Small intestine (tissue), 16 donors: ENCODE results near the gene SNX17. TPM values are rescaled to one million over a fixed set of nuclear protein-coding genes. Genes with fewer than 3 reads are reported as not detected.
A peak's percentile ranks its signal among the peaks of the same experiment; 100 is the strongest.

Source experiments
- DNase-seq, 2 donors: peaks; one replicate each; pipeline versions ENCODE4 v3.0.0 to v3.0.0-alpha.2; 2013
- FAIRE-seq: peaks from 2 replicates; lab custom pipeline; 2012; peaks lifted over from hg19 to GRCh38; lab: Jason Lieb, UNC
- H3K27ac ChIP-seq, 3 donors: one replicate each; pipeline ENCODE4 v1.5.1; 2013; ENCODE audit warnings: low read length in 2 of 3, mild to moderate bottlenecking in 2 of 3, control low read depth in 1 of 3, inconsistent platforms in 1 of 3, low read depth in 1 of 3, moderate library complexity in 1 of 3
- H3K27me3 ChIP-seq, 3 donors: one replicate each; pipeline ENCODE4 v1.6.1; 2013; ENCODE audit warnings: low read length in 3 of 3, inconsistent platforms in 1 of 3; ENCODE audit not compliant: control insufficient read depth in 3 of 3, insufficient read depth in 3 of 3
- H3K36me3 ChIP-seq, 3 donors: one replicate each; pipeline ENCODE4 v1.6.1; 2013; ENCODE audit warnings: low read length in 3 of 3, inconsistent platforms in 1 of 3, low read depth in 1 of 3, mild to moderate bottlenecking in 1 of 3, moderate library complexity in 1 of 3; ENCODE audit not compliant: control insufficient read depth in 3 of 3, insufficient read depth in 2 of 3
- H3K4me1 ChIP-seq, 3 donors: one replicate each; pipeline ENCODE4 v1.6.1; 2013; ENCODE audit warnings: low read length in 2 of 3, inconsistent platforms in 1 of 3, low read depth in 1 of 3, mild to moderate bottlenecking in 1 of 3, moderate library complexity in 1 of 3; ENCODE audit not compliant: control insufficient read depth in 3 of 3, insufficient read depth in 2 of 3
- H3K4me3 ChIP-seq, 3 donors: one replicate each; pipeline ENCODE4 v1.5.1; 2013; ENCODE audit warnings: low read length in 3 of 3, control low read depth in 1 of 3, inconsistent platforms in 1 of 3, low read depth in 1 of 3, mild to moderate bottlenecking in 1 of 3, moderate library complexity in 1 of 3
- H3K9me3 ChIP-seq, 2 donors: one replicate each; pipeline ENCODE4 v1.6.1; 2013; ENCODE audit warnings: low read depth in 1 of 2, low read length in 1 of 2; ENCODE audit not compliant: control insufficient read depth in 2 of 2, insufficient read depth in 1 of 2
- WGBS, 3 donors: extraction: QIAGEN DNeasy Blood & Tissue Kit; methylation state at CpG; one replicate each; pipeline ENCODE4 v1.1.7; 2013; 5-methylcytosine and 5-hydroxymethylcytosine counted together
- long read RNA-seq, 10 donors: transcript quantifications; one replicate each; lab custom pipeline, GENCODE V29; 2026
- polyA plus RNA-seq, 4 donors: library from polyadenylated mRNA; stranded (reverse) in 3 of 4; unstranded in 1 of 4; fragments of 200-250 nt in 3 of 4; fragments of 120-200 nt in 1 of 4; gene quantifications; one replicate each; pipeline versions ENCODE4 v1.2.1 to v1.2.3, GENCODE V29; 2013
- donor health status: healthy with polysubstance abuse.
- donor health status: control.
- donor health status: control.
- donor health status: Bipolar disorder and iron deficiency.
- donor health status: healthy.

Gene SNX17, protein sequence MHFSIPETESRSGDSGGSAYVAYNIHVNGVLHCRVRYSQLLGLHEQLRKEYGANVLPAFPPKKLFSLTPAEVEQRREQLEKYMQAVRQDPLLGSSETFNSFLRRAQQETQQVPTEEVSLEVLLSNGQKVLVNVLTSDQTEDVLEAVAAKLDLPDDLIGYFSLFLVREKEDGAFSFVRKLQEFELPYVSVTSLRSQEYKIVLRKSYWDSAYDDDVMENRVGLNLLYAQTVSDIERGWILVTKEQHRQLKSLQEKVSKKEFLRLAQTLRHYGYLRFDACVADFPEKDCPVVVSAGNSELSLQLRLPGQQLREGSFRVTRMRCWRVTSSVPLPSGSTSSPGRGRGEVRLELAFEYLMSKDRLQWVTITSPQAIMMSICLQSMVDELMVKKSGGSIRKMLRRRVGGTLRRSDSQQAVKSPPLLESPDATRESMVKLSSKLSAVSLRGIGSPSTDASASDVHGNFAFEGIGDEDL
- 10 to 100 TPM; 64.6 to 76.6 (median 70.9) TPM for polyA plus RNA-seq
- long read RNA-seq, donor 1 = 0 reads
- long read RNA-seq, donor 2, transcript SNX17-201 (15 exons, 2,044 nt) = major isoform, 9 of 9 reads
- long read RNA-seq, donor 2, partial matches to known transcripts = 0 of 9 reads
- long read RNA-seq, donor 2, other reads (novel, unspliced or antisense) = 0 of 9 reads
- long read RNA-seq, donor 3, transcript SNX17-201 (15 exons, 2,044 nt) = major isoform, 9 of 22 reads
- long read RNA-seq, donor 3, partial matches to known transcripts = 11 of 22 reads
- long read RNA-seq, donor 3, other reads (novel, unspliced or antisense) = 0 of 22 reads
- long read RNA-seq, donor 4 = 0 reads
- long read RNA-seq, donor 5 = 0 reads
- long read RNA-seq, donor 6, transcript SNX17-201 (15 exons, 2,044 nt) = major isoform, 15 of 15 reads
- long read RNA-seq, donor 6, partial matches to known transcripts = 0 of 15 reads
- long read RNA-seq, donor 6, other reads (novel, unspliced or antisense) = 0 of 15 reads
- long read RNA-seq, donor 7 = 0 reads
- long read RNA-seq, donor 8, partial matches to known transcripts = 0 of 1 reads
- long read RNA-seq, donor 8, other reads (novel, unspliced or antisense) = 0 of 1 reads
- long read RNA-seq, donor 9, transcript SNX17-201 (15 exons, 2,044 nt) = major isoform, 5 of 5 reads
- long read RNA-seq, donor 9, partial matches to known transcripts = 0 of 5 reads
- long read RNA-seq, donor 9, other reads (novel, unspliced or antisense) = 0 of 5 reads
- long read RNA-seq, donor 10, transcript SNX17-201 (15 exons, 2,044 nt) = major isoform, 30 of 31 reads
- long read RNA-seq, donor 10, partial matches to known transcripts = 0 of 31 reads
- long read RNA-seq, donor 10, other reads (novel, unspliced or antisense) = 0 of 31 reads

- Histone ChIP-seq H3K4me1 (peaks cover 6 to 14% (median 8%) of the 10 kb centered on the region in 3 donors), H3K27me3 (no peaks in the 10 kb centered on the region), H3K9me3 (no peaks in the 10 kb centered on the region), H3K27ac (peak within 1 kb of the TSS; percentile 91 to 95 (median 93)), H3K4me3 (peak within 1 kb of the TSS; percentile 74 to 95 (median 93)), H3K36me3 (peaks cover 9 to 52% (median 21%) of the 10 kb centered on the region in 3 donors)
- 0% methylated on average over 67 to 85 of the region's 85 CpGs for WGBS, 3 donors
- peak; percentile 99 to 100 for DNase-seq
- no peak for FAIRE-seq
These were observed at the start of gene SNX17, which contains the start of gene EIF2B4 for GRCh38 chr2:27370026-27370815. Gene SNX17, plus strand, starts transcription at chr2:27370616. Its CDS starts 128 bp downstream, at chr2:27370744. Gene EIF2B4, minus strand, starts transcription at chr2:27370338. Its CDS starts 24 bp downstream, at chr2:27370314.

DNA sequence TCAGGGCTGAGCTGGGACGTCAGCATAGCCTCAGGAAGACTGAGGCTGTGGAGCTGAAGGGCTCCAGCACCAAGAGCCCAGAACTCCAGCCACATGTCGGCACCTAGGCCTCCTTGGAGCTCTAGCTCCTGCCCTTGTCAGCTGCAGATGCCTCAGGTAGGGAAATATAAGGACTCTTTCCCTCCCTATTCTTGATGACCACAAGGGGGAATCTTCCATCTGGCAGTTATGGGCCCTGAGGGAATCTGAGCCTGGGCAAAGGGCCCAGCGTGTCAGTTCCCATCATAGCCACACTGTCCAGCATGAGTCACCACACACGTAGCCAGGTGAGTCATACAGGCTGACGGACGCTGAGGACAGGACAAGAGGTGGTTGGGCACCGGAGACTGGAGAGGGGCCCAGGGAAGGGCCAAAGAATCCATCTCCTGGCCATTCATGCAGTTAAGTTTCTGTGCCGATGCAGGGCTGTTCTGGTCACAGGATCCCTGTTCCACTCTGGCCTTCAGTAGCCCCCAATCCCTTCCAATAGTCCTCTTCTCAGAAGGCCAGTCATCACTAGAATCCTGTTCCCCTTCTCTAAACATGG lies 49.4 kb upstream of the SNX17 start:
- Histone ChIP-seq H3K4me3 (peak overlapping the region in 1 of 3 donors; percentile 90), H3K4me1 (peaks cover 3 to 22% (median 12%) of the 10 kb centered on the region in 3 donors), H3K27ac (peak overlapping the region in 1 of 3 donors; percentile 91), H3K36me3 (peaks cover 0 to 21% (median 2%) of the 10 kb centered on the region in 3 donors), H3K9me3 (no peaks in the 10 kb centered on the region), H3K27me3 (no peaks in the 10 kb centered on the region)
- 45 to 59% (median 58%) methylated on average over 8 of the region's 8 CpGs for WGBS, 3 donors
- FAIRE-seq = no peak
- peak; percentile 86 to 87 for DNase-seq

- Histone ChIP-seq H3K4me1 (peaks cover 3 to 22% (median 12%) of the 10 kb centered on the region in 3 donors), H3K27ac (peak overlapping the region in 2 of 3 donors; percentile 91 to 94), H3K4me3 (peak overlapping the region; percentile 75 to 90 (median 84)), H3K36me3 (peaks cover 5 to 20% (median 10%) of the 10 kb centered on the region in 3 donors), H3K9me3 (no peaks in the 10 kb centered on the region), H3K27me3 (no peaks in the 10 kb centered on the region)
- FAIRE-seq = no peak
- peak in 1 of 2 donors; percentile 56 for DNase-seq
- WGBS, 3 donors = 1% methylated on average over 10 of the region's 10 CpGs
These were observed 48.1 kb upstream of the SNX17 start for GRCh38 chr2:27322301-27322765.

GRCh38 chr2:27322766-27323595 lies 47.4 kb upstream of the SNX17 start, which contains the start of gene MPV17:
Gene MPV17, minus strand, starts transcription at chr2:27323097. Its CDS starts 580 bp downstream, at chr2:27322517.
- Histone ChIP-seq H3K27ac (peak within 1 kb of the TSS; percentile 86 to 94 (median 91)), H3K36me3 (peaks cover 5 to 21% (median 10%) of the 10 kb centered on the region in 3 donors), H3K27me3 (no peaks in the 10 kb centered on the region), H3K4me1 (peaks cover 3 to 22% (median 12%) of the 10 kb centered on the region in 3 donors), H3K4me3 (peak within 1 kb of the TSS; percentile 75 to 90 (median 84)), H3K9me3 (no peaks in the 10 kb centered on the region)
- WGBS, 3 donors = 0 to 1% (median 0%) methylated on average over 39 of the region's 39 CpGs
- DNase-seq (peak; percentile 96), FAIRE-seq (no peak)

GRCh38 chr2:27323596-27324285 lies 46.7 kb upstream of the SNX17 start:
- Histone ChIP-seq H3K27me3 (no peaks in the 10 kb centered on the region), H3K9me3 (no peaks in the 10 kb centered on the region), H3K27ac (peak overlapping the region; percentile 86 to 94 (median 91)), H3K4me3 (peak overlapping the region; percentile 75 to 90 (median 84)), H3K4me1 (peaks cover 3 to 22% (median 12%) of the 10 kb centered on the region in 3 donors), H3K36me3 (peaks cover 5 to 25% (median 13%) of the 10 kb centered on the region in 3 donors)
- 8 to 17% (median 14%) methylated on average over 5 of the region's 5 CpGs for WGBS, 3 donors
- DNase-seq = peak; percentile 18 to 50
- no peak for FAIRE-seq

- Histone ChIP-seq H3K4me3 (no peak overlapping the region), H3K27ac (no peak overlapping the region), H3K9me3 (no peaks in the 10 kb centered on the region), H3K4me1 (peaks cover 3 to 22% (median 12%) of the 10 kb centered on the region in 3 donors), H3K36me3 (peaks cover 5 to 32% (median 18%) of the 10 kb centered on the region in 3 donors), H3K27me3 (no peaks in the 10 kb centered on the region)
- WGBS, 3 donors = 94 to 97% (median 96%) methylated on average over 5 of the region's 5 CpGs
- FAIRE-seq = no peak
- DNase-seq = no peak
These were observed 45.7 kb upstream of the SNX17 start for GRCh38 chr2:27324720-27325119.
